ENCODE results near the gene DMRTC2. TPM values are rescaled to one million over a fixed set of nuclear protein-coding genes. Genes with fewer than 3 reads are reported as not detected.

The DMRTC2 gene
- total and polyA plus RNA-seq, 2 donors (not counting 1 experiment from before 2014, with no cell fraction given) = not detected

DNA sequence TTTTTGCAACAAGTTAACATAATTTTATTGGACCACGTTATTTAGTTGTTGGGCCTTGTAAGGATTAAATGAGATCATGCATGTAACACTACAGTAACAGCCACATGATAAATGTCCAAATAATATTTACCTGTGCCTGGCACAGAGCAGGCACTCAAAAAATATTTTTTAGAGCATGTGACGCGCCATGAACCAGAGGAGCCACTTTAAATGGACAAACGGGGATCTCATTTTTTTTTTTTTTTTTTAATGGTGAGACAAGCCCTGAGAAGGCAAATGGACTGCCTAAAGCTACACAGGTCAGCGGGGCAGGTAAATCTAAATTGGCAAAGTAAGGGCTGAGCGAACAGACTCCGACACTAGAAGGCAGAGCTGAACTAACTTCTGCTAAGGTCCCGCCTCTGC, 14.4 kb downstream of the DMRTC2 start:
- Mint-ChIP-seq H3K27me3 (no peaks in the 10 kb centered on the region), H3K4me3 (peak overlapping the region; percentile 92), H3K4me1 (peaks cover 39% of the 10 kb centered on the region), H3K27ac (peak overlapping the region; percentile 97), H3K9me3 (ENCODE audit: insufficient read depth) (no peaks in the 10 kb centered on the region)
- CTCF ChIA-PET = interaction anchor here (0.5 to 5.9 kb wide), 22 partner anchors 8 to 1150 kb away, joined by 3 to 83 read pairs (median 7); partner anchors contain the start of genes ARHGEF1, CD79A and RABAC1
- DNase-seq (no peak), ATAC-seq (ENCODE audit: low read depth) (no peak)
- H3K9ac ChIP-seq (ENCODE audit: low read length) = peak overlapping the region; percentile 93
- H3K79me2 ChIP-seq (ENCODE audit: control insufficient read depth, insufficient read depth, low read length) = peaks cover 42% of the 10 kb centered on the region
- no peak for TF ChIP-seq EZH2 (IDR thresholded peaks at IDR 0.05; ENCODE audit: borderline replicate concordance, insufficient read depth, low read depth, low read length, poor library complexity, severe bottlenecking)
- TF ChIP-seq, protein P1, sequence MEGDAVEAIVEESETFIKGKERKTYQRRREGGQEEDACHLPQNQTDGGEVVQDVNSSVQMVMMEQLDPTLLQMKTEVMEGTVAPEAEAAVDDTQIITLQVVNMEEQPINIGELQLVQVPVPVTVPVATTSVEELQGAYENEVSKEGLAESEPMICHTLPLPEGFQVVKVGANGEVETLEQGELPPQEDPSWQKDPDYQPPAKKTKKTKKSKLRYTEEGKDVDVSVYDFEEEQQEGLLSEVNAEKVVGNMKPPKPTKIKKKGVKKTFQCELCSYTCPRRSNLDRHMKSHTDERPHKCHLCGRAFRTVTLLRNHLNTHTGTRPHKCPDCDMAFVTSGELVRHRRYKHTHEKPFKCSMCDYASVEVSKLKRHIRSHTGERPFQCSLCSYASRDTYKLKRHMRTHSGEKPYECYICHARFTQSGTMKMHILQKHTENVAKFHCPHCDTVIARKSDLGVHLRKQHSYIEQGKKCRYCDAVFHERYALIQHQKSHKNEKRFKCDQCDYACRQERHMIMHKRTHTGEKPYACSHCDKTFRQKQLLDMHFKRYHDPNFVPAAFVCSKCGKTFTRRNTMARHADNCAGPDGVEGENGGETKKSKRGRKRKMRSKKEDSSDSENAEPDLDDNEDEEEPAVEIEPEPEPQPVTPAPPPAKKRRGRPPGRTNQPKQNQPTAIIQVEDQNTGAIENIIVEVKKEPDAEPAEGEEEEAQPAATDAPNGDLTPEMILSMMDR (IDR thresholded peaks at IDR 0.05) = no peak
- peaks cover 38% of the 10 kb centered on the region for H4K20me1 ChIP-seq (ENCODE audit: control insufficient read depth, insufficient read depth, low read length, poor library complexity, severe bottlenecking)
- peak overlapping the region; percentile 94 for H3K4me2 ChIP-seq (replicated peaks; ENCODE audit: low read depth, low read length, poor library complexity, severe bottlenecking)
- H3K27me3 ChIP-seq (replicated peaks in 1 of 4; ENCODE audit: control extremely low read depth in 1 of 4, control insufficient read depth in 3 of 4, insufficient read depth in 4 of 4, low read length in 3 of 4) = no peaks in the 10 kb centered on the region
- H3K9me3 ChIP-seq (ENCODE audit: control extremely low read depth in 1 of 3, control insufficient read depth in 2 of 3, insufficient read depth in 1 of 3, low read length in 2 of 3) = no peaks in the 10 kb centered on the region
- 1% methylated on average over 6 of the region's 8 CpGs for WGBS (ENCODE audit: insufficient coverage)
- intact Hi-C loops (cut with micrococcal nuclease) = loop anchor here (1.0 kb wide), 5 partner anchors 25 to 466 kb away; partner anchors contain the start of gene MEGF8
- peak overlapping the region in 4 of 5 experiments; percentile 75 to 96 (median 75) for H3K4me3 ChIP-seq (ENCODE audit: control extremely low read depth in 1 of 5, extremely low read depth in 1 of 5, insufficient read depth in 1 of 5, low read depth in 2 of 5, low read length in 4 of 5)
- peaks cover 2 to 35% of the 10 kb centered on the region in 2 experiments for H3K36me3 ChIP-seq (replicated peaks in 1 of 2; ENCODE audit: control extremely low read depth in 1 of 2, control insufficient read depth in 1 of 2, extremely low read depth in 1 of 2, insufficient read depth in 2 of 2, low read length in 1 of 2)
- H3K27ac ChIP-seq (ENCODE audit: low read length in 2 of 2) = peak overlapping the region in 1 of 2 donors; percentile 94
- peak overlapping the region; percentile 81 for H2AFZ ChIP-seq (ENCODE audit: insufficient read depth, low read depth, low read length, poor library complexity, severe bottlenecking)
- H3K4me1 ChIP-seq (ENCODE audit: control insufficient read depth in 2 of 2, insufficient read depth in 2 of 2, low read length in 2 of 2) = peaks cover 35 to 42% of the 10 kb centered on the region in 2 donors
- POLR2A ChIA-PET = interaction anchor here (0.7 to 2.8 kb wide), 13 partner anchors 11 to 596 kb away, joined by 4 to 57 read pairs (median 13); partner anchors contain the start of genes ARHGEF1, CD79A, HNRNPUL1 and RABAC1
